Measurements from ENCODE around the gene THRA.

The THRA gene

GRCh38 chr17:40026816-40027613, 35.8 kb upstream of the THRA start:
- DNase-seq (ENCODE audit: low spot score), result peak; percentile 79

GRCh38 chr17:40027614-40028012, 35.2 kb upstream of the THRA start:
- DNase-seq (ENCODE audit: low spot score), result no peak

GRCh38 chr17:40028595-40028994, 34.2 kb upstream of the THRA start:
- DNase-seq (ENCODE audit: low spot score), result no peak

GRCh38 chr17:40031706-40032105, 31.1 kb upstream of the THRA start:
- no peak for DNase-seq (ENCODE audit: low spot score)

GRCh38 chr17:40032322-40033320, 30.1 kb upstream of the THRA start:
- DNase-seq (ENCODE audit: low spot score), result no peak

GRCh38 chr17:40033339-40033738, 29.4 kb upstream of the THRA start:
- no peak for DNase-seq (ENCODE audit: low spot score)

GRCh38 chr17:40034426-40035161, 28.2 kb upstream of the THRA start:
- no peak for DNase-seq (ENCODE audit: low spot score)

- DNase-seq (ENCODE audit: low spot score), result no peak
Observed at GRCh38 chr17:40035162-40035559, 27.6 kb upstream of the THRA start.

- no peak for DNase-seq (ENCODE audit: low spot score)
Observed at GRCh38 chr17:40038882-40039513, 23.8 kb upstream of the THRA start.

GRCh38 chr17:40041196-40041595, 21.6 kb upstream of the THRA start:
- no peak for DNase-seq (ENCODE audit: low spot score)

GRCh38 chr17:40056379-40057015, 6.3 kb upstream of the THRA start:
- no peak for DNase-seq (ENCODE audit: low spot score)

- no peak for DNase-seq (ENCODE audit: low spot score)
Observed at GRCh38 chr17:40058186-40058784, 4.5 kb upstream of the THRA start.

- DNase-seq (ENCODE audit: low spot score), result no peak
Observed at GRCh38 chr17:40058865-40059264, 3.9 kb upstream of the THRA start.

- DNase-seq (ENCODE audit: low spot score), result no peak
Observed at GRCh38 chr17:40059729-40060475, 2.9 kb upstream of the THRA start.

GRCh38 chr17:40060887-40061608, 1.7 kb upstream of the THRA start:
- no peak for DNase-seq (ENCODE audit: low spot score)

- DNase-seq (ENCODE audit: low spot score), result no peak
Observed at GRCh38 chr17:40061609-40062038, 1.1 kb upstream of the THRA start.

- DNase-seq (ENCODE audit: low spot score), result no peak
Observed at GRCh38 chr17:40063187-40063771, 514 bp downstream of the THRA start.

- no peak for DNase-seq (ENCODE audit: low spot score)
Observed at GRCh38 chr17:40063901-40064531, 1.3 kb downstream of the THRA start.
